Peyer's patch (tissue), 4 donors: Measurements from ENCODE around the gene SPRYD7.

Experiments used
- CTCF ChIP-seq, 6 experiments: fragments of 450-650 bp in 4 of 6; fragments of 200-600 bp in 2 of 6; sonication (generic) in 1 of 6; IDR thresholded peaks; one replicate each; pipeline ENCODE4 v1.5.1; 2017 to 2019; ENCODE audit warnings: antibody characterized with exemption in 6 of 6, mild to moderate bottlenecking in 3 of 6, moderate library complexity in 1 of 6
- POLR2A ChIP-seq, 2 donors: fragments of 450-650 bp; IDR thresholded peaks; one replicate each; pipeline ENCODE4 v1.5.1; 2017; ENCODE audit warnings: antibody characterized with exemption in 2 of 2, mild to moderate bottlenecking in 2 of 2, moderate library complexity in 2 of 2

GRCh38 chr13:49951754-49952535, 15.8 kb upstream of the SPRYD7 start:
- TF ChIP-seq CTCF (IDR thresholded peaks at IDR 0.05) (no peak), POLR2A (IDR thresholded peaks at IDR 0.05) (no peak)
